HG03565 (cell line): ENCODE results near the gene KRT82.

Source experiments
- ATAC-seq: cut with Tn5 transposase; IDR thresholded peaks from one replicate; pipeline ENCODE4 v1.9.1; 2021; ENCODE audit warnings: mild to moderate bottlenecking, moderate library complexity; ENCODE audit not compliant: unreplicated experiment

Gene KRT82

GRCh38 chr12:52389313-52390207, 16.6 kb downstream of the KRT82 start:
- no peak for ATAC-seq

- ATAC-seq: no peak
These were observed 18.3 kb downstream of the KRT82 start for GRCh38 chr12:52387859-52388258.

GRCh38 chr12:52385226-52385702, 20.9 kb downstream of the KRT82 start, which contains the start of gene KRT84:
Gene KRT84 (minus strand): TSS chr12:52385652. CDS start chr12:52385585, 67 bp downstream.
- no peak for ATAC-seq

GRCh38 chr12:52383331-52383730, 22.8 kb downstream of the KRT82 start:
- ATAC-seq: no peak

- ATAC-seq: no peak
These were observed 23.3 kb downstream of the KRT82 start for GRCh38 chr12:52382854-52383253.

GRCh38 chr12:52381206-52381605, 24.9 kb downstream of the KRT82 start:
- no peak for ATAC-seq

GRCh38 chr12:52380271-52380694, 25.9 kb downstream of the KRT82 start:
- no peak for ATAC-seq

GRCh38 chr12:52379536-52379935, 26.6 kb downstream of the KRT82 start:
- no peak for ATAC-seq

- ATAC-seq: no peak
These were observed 28.0 kb downstream of the KRT82 start for GRCh38 chr12:52378091-52378490.

GRCh38 chr12:52377266-52377665, 28.9 kb downstream of the KRT82 start:
- ATAC-seq: no peak

GRCh38 chr12:52372216-52373154, 33.6 kb downstream of the KRT82 start:
- no peak for ATAC-seq

GRCh38 chr12:52371716-52372115, 34.4 kb downstream of the KRT82 start:
- no peak for ATAC-seq

GRCh38 chr12:52370926-52371608, 35.1 kb downstream of the KRT82 start:
- no peak for ATAC-seq

GRCh38 chr12:52369809-52370208, 36.3 kb downstream of the KRT82 start:
- ATAC-seq: no peak

GRCh38 chr12:52369211-52369610, 36.9 kb downstream of the KRT82 start:
- ATAC-seq: no peak

GRCh38 chr12:52368508-52368907, 37.6 kb downstream of the KRT82 start:
- no peak for ATAC-seq

GRCh38 chr12:52367876-52368275, 38.3 kb downstream of the KRT82 start:
- ATAC-seq: no peak

GRCh38 chr12:52366738-52367485, 39.2 kb downstream of the KRT82 start, which contains the start of gene KRT85:
Gene KRT85 (minus strand): TSS chr12:52367481. CDS start chr12:52367405, 76 bp downstream.
- no peak for ATAC-seq

- no peak for ATAC-seq
These were observed 41.1 kb downstream of the KRT82 start for GRCh38 chr12:52364901-52365489.

GRCh38 chr12:52364061-52364460, 42.1 kb downstream of the KRT82 start:
- no peak for ATAC-seq
